HepG2 (cell line): ENCODE data around the gene PGK1. TPM values are rescaled to one million over a fixed set of nuclear protein-coding genes. Genes with fewer than 3 reads are reported as not detected.

Source experiments
- ATAC-seq: fragments of 200-7000 bp; cut with Tn5 transposase; 3 replicates; pipeline ENCODE4 v1.9.1; 2020; ENCODE audit warnings: mild to moderate bottlenecking, moderate library complexity
- BruUV-seq: library from RNA; stranded (reverse); fragments of 400-500 nt; replicated peaks from 2 replicates; lab custom pipeline; 2021; lab: Mats Ljungman, UMichigan
- CTCF ChIA-PET: fragments of 300-600 bp; formaldehyde crosslinking; extraction: SDS; loops from one replicate; lab custom pipeline; 2021; ENCODE audit warnings: low total read pairs, inconsistent platforms, low intra/inter-chr PET ratio; lab: Yijun Ruan, JAX
- POLR2A ChIA-PET: fragments of 350-600 bp; sonication (Branson Sonifier 250); formaldehyde crosslinking; loops from one replicate; lab custom pipeline; 2020; ENCODE audit warnings: antibody characterized with exemption, inconsistent platforms; lab: Yijun Ruan, JAX
- DNase-seq: peaks from one replicate; pipeline ENCODE4 v3.0.0-alpha.2; 2015; ENCODE audit warnings: low spot score
- FAIRE-seq: peaks from 3 replicates; lab custom pipeline; 2011; peaks lifted over from hg19 to GRCh38; lab: Jason Lieb, UNC
- H2AFZ ChIP-seq: one replicate; pipeline ENCODE4 v1.6.1; 2011; ENCODE audit warnings: low read length, inconsistent platforms
- H3K27ac ChIP-seq: fragments of 300-600 bp; 3 replicates; pipeline ENCODE4 v1.8.0; 2011; ENCODE audit warnings: mixed run types, mild to moderate bottlenecking, mixed read lengths, low read length, inconsistent platforms; ENCODE audit not compliant: insufficient read depth; ENCODE audit errors: extremely low read length
- H3K27me3 ChIP-seq, 2 experiments: fragments of 200-600 bp in 1 of 2; 2 replicates in 1 of 2; 3 replicates in 1 of 2; pipeline versions ENCODE4 v1.6.0 to v1.8.0; 2011; ENCODE audit warnings: low read length in 2 of 2, mild to moderate bottlenecking in 2 of 2, moderate library complexity in 2 of 2, inconsistent platforms in 1 of 2; ENCODE audit not compliant: insufficient read depth in 2 of 2, control insufficient read depth in 1 of 2
- H3K36me3 ChIP-seq, 2 experiments: fragments of 200-600 bp in 1 of 2; replicated peaks in 1 of 2; 2 replicates in 1 of 2; 3 replicates in 1 of 2; pipeline versions ENCODE4 v1.5.1 to v1.8.0; 2011; ENCODE audit warnings: low read length in 2 of 2, inconsistent platforms in 1 of 2; ENCODE audit not compliant: insufficient read depth in 2 of 2, control insufficient read depth in 1 of 2
- H3K4me1 ChIP-seq: 2 replicates; pipeline ENCODE4 v1.5.1; 2012; ENCODE audit warnings: low read length, inconsistent platforms; ENCODE audit not compliant: insufficient read depth
- H3K4me2 ChIP-seq: 2 replicates; pipeline ENCODE4 v1.6.0; 2011; ENCODE audit warnings: low read depth, low read length, inconsistent platforms
- H3K4me3 ChIP-seq, 3 experiments: fragments of 200-600 bp in 1 of 3; sonication (generic), shearing (Covaris generic) in 1 of 3; replicated peaks in 1 of 3; 2 replicates each; pipeline ENCODE4 v1.5.1; 2011 to 2016; ENCODE audit warnings: low read length in 3 of 3, inconsistent platforms in 2 of 3, low read depth in 2 of 3, mild to moderate bottlenecking in 2 of 3, control low read depth in 1 of 3, mixed read lengths in 1 of 3; ENCODE audit not compliant: insufficient read depth in 1 of 3
- H3K79me2 ChIP-seq: one replicate; pipeline ENCODE4 v1.6.1; 2011; ENCODE audit warnings: low read length, inconsistent platforms; ENCODE audit not compliant: insufficient read depth
- H3K9ac ChIP-seq: 2 replicates; pipeline ENCODE4 v1.6.0; 2011; ENCODE audit warnings: mild to moderate bottlenecking, low read depth, low read length, inconsistent platforms; ENCODE audit not compliant: insufficient read depth
- H3K9me3 ChIP-seq: 2 replicates; pipeline ENCODE4 v1.5.1; 2012; ENCODE audit warnings: mild to moderate bottlenecking, low read length
- H4K20me1 ChIP-seq: 2 replicates; pipeline ENCODE4 v1.6.0; 2011; ENCODE audit warnings: inconsistent platforms, mild to moderate bottlenecking, low read length, moderate library complexity; ENCODE audit not compliant: insufficient read depth
- ETV6 ChIP-seq: sonication (generic); formaldehyde crosslinking; conservative IDR thresholded peaks from 2 replicates; pipeline ENCODE4 v1.4.0; 2020; ENCODE audit warnings: missing genetic modification reagents
- KDM1A ChIP-seq: IDR thresholded peaks from 2 replicates; pipeline ENCODE4 v1.6.1; 2016; ENCODE audit warnings: missing compliant biosample characterization
- PHF5A ChIP-seq: IDR thresholded peaks from one replicate; pipeline ENCODE4 v1.6.1; 2018; ENCODE audit warnings: low read depth, missing genetic modification reagents; ENCODE audit not compliant: unreplicated experiment
- RFX5 ChIP-seq: IDR thresholded peaks from 2 replicates; pipeline ENCODE4 v1.6.1; 2011; ENCODE audit warnings: low read depth, low read length, improper control_type of control experiment
- SMC3 ChIP-seq: IDR thresholded peaks from 2 replicates; pipeline ENCODE4 v1.6.1; 2011; ENCODE audit warnings: low read length, improper control_type of control experiment
- STAG1 ChIP-seq: sonication (generic); formaldehyde crosslinking; IDR thresholded peaks from 2 replicates; pipeline ENCODE4 v1.4.0; 2020; ENCODE audit warnings: missing genetic modification reagents
- ZNF253 ChIP-seq: sonication (generic); formaldehyde crosslinking; IDR thresholded peaks from 2 replicates; pipeline ENCODE4 v1.8.0; 2022; ENCODE audit warnings: mild to moderate bottlenecking, missing genetic modification reagents, borderline replicate concordance
- ZNF510 ChIP-seq: sonication (generic); formaldehyde crosslinking; IDR thresholded peaks from 2 replicates; pipeline ENCODE4 v1.4.0; 2020; ENCODE audit warnings: low read depth, mild to moderate bottlenecking, missing genetic modification reagents
- ZNF652 ChIP-seq: IDR thresholded peaks from 2 replicates; pipeline ENCODE4 v1.6.1; 2016; ENCODE audit warnings: low read depth, borderline replicate concordance
- ZNF746 ChIP-seq: sonication (generic); formaldehyde crosslinking; IDR thresholded peaks from 2 replicates; pipeline ENCODE4 v1.8.0; 2022; ENCODE audit warnings: mild to moderate bottlenecking, missing genetic modification reagents
- WGBS: methylation state at CpG from one replicate; pipeline ENCODE4 v1.1.6; 2017; ENCODE audit warnings: low lambda C conversion rate; 5-methylcytosine and 5-hydroxymethylcytosine counted together
- in situ Hi-C: cut with HindIII; loops from 2 replicates; pipeline ENCODE4 v1.10.0; 2017; ENCODE audit warnings: low pct_unique_long_range_greater_than_20kb; ENCODE audit not compliant: extremely low pct_ligation_motif_present
- intact Hi-C: fragments of 100-400 bp; cut with micrococcal nuclease; formaldehyde crosslinking; loops from one replicate; pipeline ENCODE4 v1.10.0; 2022; ENCODE audit not compliant: unreplicated experiment
- polyA plus RNA-seq, 8 experiments: library from polyadenylated mRNA; depleted of rRNA in 3 of 8; stranded (reverse) in 7 of 8; unstranded in 1 of 8; fragments of >200 nt; fragmentation: Illumina TruSeq in 4 of 8; extraction: Trizol in 4 of 8; gene quantifications; 2 replicates each; pipeline versions ENCODE4 v1.2.1 to v1.2.3, GENCODE V29; 2011 to 2016; ENCODE audit warnings: low read depth in 4 of 8, missing spikeins in 1 of 8, mixed read lengths in 1 of 8; ENCODE audit not compliant: insufficient read depth in 1 of 8
- total RNA-seq, 5 experiments: library from RNA; depleted of rRNA; stranded (reverse); fragments of >200 nt; fragmentation: Illumina TruSeq; extraction: Trizol; gene quantifications; 2 replicates each; pipeline ENCODE4 v1.2.3, GENCODE V29; 2016; ENCODE audit warnings: low read depth in 1 of 5
- TF ChIP-seq, protein P1 (sequence below): sonication (generic); formaldehyde crosslinking; conservative IDR thresholded peaks from 2 replicates; pipeline ENCODE4 v1.8.0; 2022; ENCODE audit warnings: mild to moderate bottlenecking, moderate library complexity, missing genetic modification reagents
- TF ChIP-seq, protein P2 (sequence below): sonication (generic); formaldehyde crosslinking; IDR thresholded peaks from 2 replicates; pipeline ENCODE4 v1.5.0; 2020; ENCODE audit warnings: mild to moderate bottlenecking, missing genetic modification reagents, moderate library complexity

PGK1 gene
- total and polyA plus RNA-seq, 2 of the 13 experiments (the other 11 are each of a cell fraction or from before 2014, with no cell fraction given), result 325 to 1,274 TPM

DNA sequence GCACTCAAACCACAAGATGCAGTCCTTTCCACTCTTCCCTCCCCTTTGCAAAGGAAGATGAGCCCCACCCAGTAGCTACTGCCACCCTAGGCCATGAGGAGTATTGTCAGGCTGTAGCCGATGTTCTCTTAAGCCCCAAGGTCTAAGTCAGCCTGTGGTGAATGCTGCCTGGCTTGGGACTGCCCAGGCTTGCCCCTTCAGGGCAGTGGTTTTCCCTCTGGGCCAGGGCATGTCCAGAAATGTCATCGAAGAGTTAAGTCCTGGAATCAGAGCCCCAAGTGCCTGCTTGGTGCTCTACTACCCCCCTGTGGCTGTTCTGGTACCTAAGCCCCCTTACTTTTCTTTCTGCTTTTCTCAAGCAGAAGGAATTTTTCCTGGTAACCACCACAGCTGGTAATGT, 11.8 kb upstream of the PGK1 start:
- FAIRE-seq, result peak; percentile 23

DNA sequence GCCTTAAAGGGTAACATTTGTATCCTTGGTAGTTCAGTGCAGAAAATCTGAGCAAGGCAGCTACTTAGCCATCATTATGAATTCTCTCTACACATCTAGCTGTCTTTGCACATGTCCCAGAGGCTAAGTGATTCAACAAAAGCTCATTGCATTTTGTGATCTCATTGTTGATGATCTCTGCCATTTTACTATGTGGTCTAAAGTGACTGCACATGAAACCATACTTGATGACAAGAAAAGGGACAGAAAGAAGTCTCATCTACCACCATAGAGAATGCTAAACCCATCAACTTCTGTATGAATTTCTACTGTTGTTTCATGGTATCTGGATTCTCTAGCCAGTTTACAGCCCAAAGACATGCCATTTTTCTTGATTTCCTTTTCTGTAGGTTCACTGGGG, 5.9 kb upstream of the PGK1 start:
- POLR2A ChIA-PET, result no interaction called here
- Histone ChIP-seq H4K20me1 (no peaks in the 10 kb centered on the region), H3K4me3 (no peak overlapping the region), H3K79me2 (no peaks in the 10 kb centered on the region), H3K27me3 (no peaks in the 10 kb centered on the region), H2AFZ (no peak overlapping the region), H3K9me3 (no peaks in the 10 kb centered on the region), H3K4me2 (no peak overlapping the region), H3K27ac (no peak overlapping the region), H3K36me3 (no peaks in the 10 kb centered on the region), H3K4me1 (peaks cover 27% of the 10 kb centered on the region), H3K9ac (no peak overlapping the region)
- BruUV-seq, result no TSS peak
- FAIRE-seq (no peak), ATAC-seq (no peak), DNase-seq (no peak)
- intact Hi-C loops (no loop called here), in situ Hi-C loops (no loop called here)
- no peak for TF ChIP-seq ZNF746 (CRISPR knock-in tag)
- TF ChIP-seq, protein P1, sequence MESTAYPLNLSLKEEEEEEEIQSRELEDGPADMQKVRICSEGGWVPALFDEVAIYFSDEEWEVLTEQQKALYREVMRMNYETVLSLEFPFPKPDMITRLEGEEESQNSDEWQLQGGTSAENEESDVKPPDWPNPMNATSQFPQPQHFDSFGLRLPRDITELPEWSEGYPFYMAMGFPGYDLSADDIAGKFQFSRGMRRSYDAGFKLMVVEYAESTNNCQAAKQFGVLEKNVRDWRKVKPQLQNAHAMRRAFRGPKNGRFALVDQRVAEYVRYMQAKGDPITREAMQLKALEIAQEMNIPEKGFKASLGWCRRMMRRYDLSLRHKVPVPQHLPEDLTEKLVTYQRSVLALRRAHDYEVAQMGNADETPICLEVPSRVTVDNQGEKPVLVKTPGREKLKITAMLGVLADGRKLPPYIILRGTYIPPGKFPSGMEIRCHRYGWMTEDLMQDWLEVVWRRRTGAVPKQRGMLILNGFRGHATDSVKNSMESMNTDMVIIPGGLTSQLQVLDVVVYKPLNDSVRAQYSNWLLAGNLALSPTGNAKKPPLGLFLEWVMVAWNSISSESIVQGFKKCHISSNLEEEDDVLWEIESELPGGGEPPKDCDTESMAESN (CRISPR knock-in tag), result no peak
- no peak for TF ChIP-seq ETV6 (CRISPR knock-in tag)
- no peak for TF ChIP-seq ZNF510 (CRISPR knock-in tag)
- no peak for TF ChIP-seq PHF5A
- no peak for TF ChIP-seq RFX5
- CTCF ChIA-PET, result no interaction called here

More for the DNA sequence above, 11.8 kb upstream of the PGK1 start:
- Histone ChIP-seq H3K36me3 (no peaks in the 10 kb centered on the region), H3K79me2 (no peaks in the 10 kb centered on the region), H3K4me2 (peak overlapping the region; percentile 67), H3K9ac (no peak overlapping the region), H3K9me3 (no peaks in the 10 kb centered on the region), H3K27ac (no peak overlapping the region), H3K27me3 (no peaks in the 10 kb centered on the region), H4K20me1 (no peaks in the 10 kb centered on the region), H3K4me1 (peaks cover 8% of the 10 kb centered on the region; the same call in 1 of the 2 replicates), H3K4me3 (peak overlapping the region in 1 of 3 experiments; percentile 23; a peak in 1 of 6 replicates), H2AFZ (peak overlapping the region; percentile 54)
- intact Hi-C loops (no loop called here), in situ Hi-C loops (no loop called here)
- WGBS, result no CpG with 5 or more reads among the region's 2 CpGs
- ChIA-PET CTCF (no interaction called here), POLR2A (no interaction called here)
- DNase-seq, result peak; percentile 12
- BruUV-seq, result no TSS peak
- TF ChIP-seq ZNF253 (CRISPR knock-in tag), result no peak
- TF ChIP-seq STAG1, result peak; percentile 57
- peak; percentile 87 for TF ChIP-seq ZNF652 (CRISPR knock-in tag)
- TF ChIP-seq SMC3, result peak; percentile 31; the same call in 1 of the 2 replicates
- TF ChIP-seq KDM1A (CRISPR knock-in tag), result no peak
- TF ChIP-seq, protein P2, sequence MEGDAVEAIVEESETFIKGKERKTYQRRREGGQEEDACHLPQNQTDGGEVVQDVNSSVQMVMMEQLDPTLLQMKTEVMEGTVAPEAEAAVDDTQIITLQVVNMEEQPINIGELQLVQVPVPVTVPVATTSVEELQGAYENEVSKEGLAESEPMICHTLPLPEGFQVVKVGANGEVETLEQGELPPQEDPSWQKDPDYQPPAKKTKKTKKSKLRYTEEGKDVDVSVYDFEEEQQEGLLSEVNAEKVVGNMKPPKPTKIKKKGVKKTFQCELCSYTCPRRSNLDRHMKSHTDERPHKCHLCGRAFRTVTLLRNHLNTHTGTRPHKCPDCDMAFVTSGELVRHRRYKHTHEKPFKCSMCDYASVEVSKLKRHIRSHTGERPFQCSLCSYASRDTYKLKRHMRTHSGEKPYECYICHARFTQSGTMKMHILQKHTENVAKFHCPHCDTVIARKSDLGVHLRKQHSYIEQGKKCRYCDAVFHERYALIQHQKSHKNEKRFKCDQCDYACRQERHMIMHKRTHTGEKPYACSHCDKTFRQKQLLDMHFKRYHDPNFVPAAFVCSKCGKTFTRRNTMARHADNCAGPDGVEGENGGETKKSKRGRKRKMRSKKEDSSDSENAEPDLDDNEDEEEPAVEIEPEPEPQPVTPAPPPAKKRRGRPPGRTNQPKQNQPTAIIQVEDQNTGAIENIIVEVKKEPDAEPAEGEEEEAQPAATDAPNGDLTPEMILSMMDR (CRISPR knock-in tag), result peak; percentile 70
- ATAC-seq, result peak; percentile 99
